ENCODE measurements around the gene SEL1L. TPM values are rescaled to one million over a fixed set of nuclear protein-coding genes. Genes with fewer than 3 reads are reported as not detected.

The SEL1L gene
- total RNA-seq (ENCODE audit: low replicate concordance): 21.0 and 28.0 TPM in 2 replicates

DNA sequence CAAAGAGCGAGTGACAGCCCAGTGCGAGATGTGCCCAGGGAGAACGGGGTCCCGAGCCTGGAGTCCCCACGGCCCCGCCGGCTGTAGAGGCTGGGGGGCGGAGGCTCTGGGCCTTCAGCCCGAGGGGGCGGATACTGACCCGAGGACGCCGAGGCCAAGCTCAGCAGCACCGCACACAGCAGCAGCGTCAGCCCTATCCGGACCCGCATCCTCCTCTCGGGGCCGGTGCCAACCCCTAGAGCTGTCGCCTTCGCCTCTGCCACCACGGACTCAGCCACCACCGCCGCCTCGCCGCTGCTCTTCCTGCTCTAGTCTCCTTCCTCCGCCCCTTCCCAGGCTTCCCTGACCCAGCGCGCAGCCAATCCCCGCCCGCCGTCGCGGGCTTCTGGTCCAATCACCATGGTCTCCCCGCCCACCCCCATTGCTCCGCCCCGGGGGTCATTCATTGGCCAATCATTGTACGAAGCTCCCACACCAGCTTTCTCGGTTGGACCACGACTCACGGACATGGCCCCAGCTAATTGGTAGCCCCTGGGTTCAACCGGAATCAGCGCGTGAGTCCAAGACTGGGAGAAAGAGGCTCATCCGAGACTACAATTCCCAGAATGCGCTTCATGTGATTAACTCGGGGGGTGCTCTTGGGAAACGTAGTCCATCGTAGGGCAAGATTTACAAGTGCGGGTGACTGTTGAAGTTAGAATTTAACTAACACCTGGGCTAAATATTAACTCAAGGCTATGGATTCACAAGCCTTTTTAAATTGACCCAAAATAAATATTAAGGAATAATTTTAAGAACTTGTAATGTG, at the start of gene SEL1L:
Gene SEL1L (minus strand): TSS at position 318 of the 808 bp plus-strand sequence. CDS start 109 bp downstream, at position 209.
- no peaks in the 10 kb centered on the region for H3F3A ChIP-seq (ENCODE audit: low read depth)
- H2AFZ ChIP-seq (replicated peaks): peak within 1 kb of the TSS; percentile 64
- H3K4me2 ChIP-seq: peak within 1 kb of the TSS; percentile 89
- DNase-seq (ENCODE audit: low spot score): peak; percentile 99
- H4K20me1 ChIP-seq (ENCODE audit: low read depth): peaks cover 18% of the 10 kb centered on the region
- H3K27ac ChIP-seq: no peak within 1 kb of the TSS
- TF ChIP-seq, protein P1, sequence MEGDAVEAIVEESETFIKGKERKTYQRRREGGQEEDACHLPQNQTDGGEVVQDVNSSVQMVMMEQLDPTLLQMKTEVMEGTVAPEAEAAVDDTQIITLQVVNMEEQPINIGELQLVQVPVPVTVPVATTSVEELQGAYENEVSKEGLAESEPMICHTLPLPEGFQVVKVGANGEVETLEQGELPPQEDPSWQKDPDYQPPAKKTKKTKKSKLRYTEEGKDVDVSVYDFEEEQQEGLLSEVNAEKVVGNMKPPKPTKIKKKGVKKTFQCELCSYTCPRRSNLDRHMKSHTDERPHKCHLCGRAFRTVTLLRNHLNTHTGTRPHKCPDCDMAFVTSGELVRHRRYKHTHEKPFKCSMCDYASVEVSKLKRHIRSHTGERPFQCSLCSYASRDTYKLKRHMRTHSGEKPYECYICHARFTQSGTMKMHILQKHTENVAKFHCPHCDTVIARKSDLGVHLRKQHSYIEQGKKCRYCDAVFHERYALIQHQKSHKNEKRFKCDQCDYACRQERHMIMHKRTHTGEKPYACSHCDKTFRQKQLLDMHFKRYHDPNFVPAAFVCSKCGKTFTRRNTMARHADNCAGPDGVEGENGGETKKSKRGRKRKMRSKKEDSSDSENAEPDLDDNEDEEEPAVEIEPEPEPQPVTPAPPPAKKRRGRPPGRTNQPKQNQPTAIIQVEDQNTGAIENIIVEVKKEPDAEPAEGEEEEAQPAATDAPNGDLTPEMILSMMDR (IDR thresholded peaks at IDR 0.05): no peak
- TF ChIP-seq EZH2phosphoT487 (IDR thresholded peaks at IDR 0.05): no peak
- TF ChIP-seq EZH2 (IDR thresholded peaks at IDR 0.05): no peak
- peak within 1 kb of the TSS; percentile 89 for H3K4me3 ChIP-seq
- no peaks in the 10 kb centered on the region for H3K9me3 ChIP-seq (ENCODE audit: low read depth)
- Mint-ChIP-seq H3K27me3 (ENCODE audit: insufficient read depth, low read depth) (no peaks in the 10 kb centered on the region), H3K4me1 (peaks cover 7% of the 10 kb centered on the region), H3K36me3 (no peaks in the 10 kb centered on the region), H3K4me3 (peak within 1 kb of the TSS; percentile 95), H3K9me3 (peaks cover 8% of the 10 kb centered on the region), H3K27ac (peak within 1 kb of the TSS; percentile 58)
- no peaks in the 10 kb centered on the region for H3K36me3 ChIP-seq
- peaks cover 36% of the 10 kb centered on the region for H3K79me2 ChIP-seq (ENCODE audit: low read depth)
- H3K27me3 ChIP-seq: no peaks in the 10 kb centered on the region
- H3K9ac ChIP-seq: peak within 1 kb of the TSS; percentile 89
- peaks cover 7% of the 10 kb centered on the region for H3K4me1 ChIP-seq

DNA sequence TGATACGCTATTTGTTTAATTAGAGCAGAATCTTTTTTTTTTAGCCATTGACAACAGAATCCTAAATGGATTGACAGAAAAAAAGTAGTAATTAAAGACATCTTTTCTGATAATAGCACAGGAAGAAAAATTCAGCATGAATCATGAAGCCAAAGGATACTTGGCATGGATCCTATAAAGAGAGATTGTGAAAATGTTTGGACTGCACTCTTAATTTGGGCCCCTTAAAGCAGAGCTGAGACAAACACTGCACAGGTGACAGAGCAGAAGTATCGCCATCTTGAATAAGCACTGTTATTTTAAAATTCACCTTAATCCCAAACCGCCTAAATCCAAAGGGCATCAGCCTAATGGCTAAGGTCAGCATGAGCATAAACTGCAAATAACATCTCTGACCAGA, 48.8 kb upstream of the SEL1L start:
- H3K36me3 ChIP-seq: no peaks in the 10 kb centered on the region
- no peak overlapping the region for H3K9ac ChIP-seq
- no peaks in the 10 kb centered on the region for H4K20me1 ChIP-seq (ENCODE audit: low read depth)
- no peak overlapping the region for H3K4me3 ChIP-seq
- H3K79me2 ChIP-seq (ENCODE audit: low read depth): no peaks in the 10 kb centered on the region
- peaks cover 1% of the 10 kb centered on the region for H3K36me3 Mint-ChIP-seq
- no peak overlapping the region for H3K4me2 ChIP-seq
- H3K27ac ChIP-seq: no peak overlapping the region
- H3K4me1 Mint-ChIP-seq: peaks cover 5% of the 10 kb centered on the region
- H2AFZ ChIP-seq (replicated peaks): no peak overlapping the region
- no peaks in the 10 kb centered on the region for H3K27me3 ChIP-seq
- peaks cover 2% of the 10 kb centered on the region for H3K27me3 Mint-ChIP-seq (ENCODE audit: insufficient read depth, low read depth)
- no peaks in the 10 kb centered on the region for H3K9me3 Mint-ChIP-seq
- H3K4me3 Mint-ChIP-seq: no peak overlapping the region
- no peaks in the 10 kb centered on the region for H3K4me1 ChIP-seq
- no peak overlapping the region for H3K27ac Mint-ChIP-seq
- DNase-seq (ENCODE audit: low spot score): no peak
- H3K9me3 ChIP-seq (ENCODE audit: low read depth): no peaks in the 10 kb centered on the region
- TF ChIP-seq EZH2phosphoT487 (IDR thresholded peaks at IDR 0.05): no peak
- TF ChIP-seq EZH2 (IDR thresholded peaks at IDR 0.05): no peak
- TF ChIP-seq, protein P1 (IDR thresholded peaks at IDR 0.05): no peak
- H3F3A ChIP-seq (ENCODE audit: low read depth): no peaks in the 10 kb centered on the region

DNA sequence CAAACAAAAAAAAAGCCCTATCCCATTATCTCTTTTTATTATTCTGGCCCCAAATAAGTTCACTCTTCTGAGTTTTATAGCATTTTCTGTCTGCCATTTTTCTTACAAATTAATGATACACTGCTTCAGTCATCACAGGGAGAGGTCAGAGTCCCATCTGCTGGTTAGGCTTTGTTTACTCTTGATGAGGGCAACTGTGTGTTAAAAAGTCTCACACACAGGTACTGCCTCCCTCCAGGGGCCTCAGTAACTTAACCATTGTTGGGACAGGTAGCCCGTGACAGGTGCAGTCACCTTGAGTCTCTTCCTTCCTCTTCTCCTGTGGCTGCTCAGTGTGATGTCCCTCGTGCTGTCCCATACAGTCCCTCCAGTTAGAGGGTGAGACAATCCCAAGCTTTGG, 45.5 kb upstream of the SEL1L start:
- Mint-ChIP-seq H3K36me3 (peaks cover 1% of the 10 kb centered on the region), H3K27ac (no peak overlapping the region), H3K4me3 (no peak overlapping the region), H3K4me1 (peaks cover 2% of the 10 kb centered on the region), H3K9me3 (no peaks in the 10 kb centered on the region), H3K27me3 (ENCODE audit: insufficient read depth, low read depth) (peaks cover 2% of the 10 kb centered on the region)
- H3K27me3 ChIP-seq: no peaks in the 10 kb centered on the region
- H3K9me3 ChIP-seq (ENCODE audit: low read depth): no peaks in the 10 kb centered on the region
- H3K79me2 ChIP-seq (ENCODE audit: low read depth): no peaks in the 10 kb centered on the region
- H3K9ac ChIP-seq: no peak overlapping the region
- no peak for TF ChIP-seq EZH2 (IDR thresholded peaks at IDR 0.05)
- no peak for TF ChIP-seq EZH2phosphoT487 (IDR thresholded peaks at IDR 0.05)
- TF ChIP-seq, protein P1 (IDR thresholded peaks at IDR 0.05): no peak
- no peaks in the 10 kb centered on the region for H3F3A ChIP-seq (ENCODE audit: low read depth)
- no peak overlapping the region for H2AFZ ChIP-seq (replicated peaks)
- no peak overlapping the region for H3K27ac ChIP-seq
- no peak for DNase-seq (ENCODE audit: low spot score)
- H4K20me1 ChIP-seq (ENCODE audit: low read depth): no peaks in the 10 kb centered on the region
- H3K4me1 ChIP-seq: peaks cover 5% of the 10 kb centered on the region
- no peak overlapping the region for H3K4me2 ChIP-seq
- H3K4me3 ChIP-seq: no peak overlapping the region
- H3K36me3 ChIP-seq: no peaks in the 10 kb centered on the region

Measured in neural progenitor cell (in vitro differentiated cells).